WI38 (cell line): ENCODE measurements around the gene DENND4B.

Experiments
- H3K4me3 ChIP-seq: 2 replicates; pipeline ENCODE4 v1.5.1; 2011; ENCODE audit warnings: low read depth, mild to moderate bottlenecking, control low read depth, low read length
- TF ChIP-seq, protein P1 (sequence below): IDR thresholded peaks from 2 replicates; pipeline ENCODE4 v1.5.1; 2012; ENCODE audit warnings: low read depth, mild to moderate bottlenecking, control low read depth, low read length

DENND4B gene

DNA sequence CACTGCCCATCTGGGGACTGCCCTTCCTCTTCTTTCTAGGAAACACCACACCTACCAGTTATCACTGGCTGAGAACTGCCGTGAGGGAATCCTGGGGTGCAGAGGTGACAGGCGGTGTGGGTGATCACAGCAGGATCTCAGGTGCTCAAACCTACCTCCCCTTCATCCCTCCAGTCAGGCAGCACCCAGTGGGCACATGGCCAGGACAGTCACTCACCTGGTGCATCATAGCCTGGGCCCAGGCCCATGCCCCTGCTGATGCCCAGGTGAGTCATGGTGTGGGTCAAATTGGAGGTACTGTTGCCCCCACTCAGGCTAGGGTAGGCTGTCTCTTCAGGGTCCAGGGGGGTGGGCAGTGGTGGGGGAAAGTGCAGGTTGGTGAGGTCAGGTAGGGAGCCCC is 5.3 kb upstream of the DENND4B start:
- TF ChIP-seq, protein P1, sequence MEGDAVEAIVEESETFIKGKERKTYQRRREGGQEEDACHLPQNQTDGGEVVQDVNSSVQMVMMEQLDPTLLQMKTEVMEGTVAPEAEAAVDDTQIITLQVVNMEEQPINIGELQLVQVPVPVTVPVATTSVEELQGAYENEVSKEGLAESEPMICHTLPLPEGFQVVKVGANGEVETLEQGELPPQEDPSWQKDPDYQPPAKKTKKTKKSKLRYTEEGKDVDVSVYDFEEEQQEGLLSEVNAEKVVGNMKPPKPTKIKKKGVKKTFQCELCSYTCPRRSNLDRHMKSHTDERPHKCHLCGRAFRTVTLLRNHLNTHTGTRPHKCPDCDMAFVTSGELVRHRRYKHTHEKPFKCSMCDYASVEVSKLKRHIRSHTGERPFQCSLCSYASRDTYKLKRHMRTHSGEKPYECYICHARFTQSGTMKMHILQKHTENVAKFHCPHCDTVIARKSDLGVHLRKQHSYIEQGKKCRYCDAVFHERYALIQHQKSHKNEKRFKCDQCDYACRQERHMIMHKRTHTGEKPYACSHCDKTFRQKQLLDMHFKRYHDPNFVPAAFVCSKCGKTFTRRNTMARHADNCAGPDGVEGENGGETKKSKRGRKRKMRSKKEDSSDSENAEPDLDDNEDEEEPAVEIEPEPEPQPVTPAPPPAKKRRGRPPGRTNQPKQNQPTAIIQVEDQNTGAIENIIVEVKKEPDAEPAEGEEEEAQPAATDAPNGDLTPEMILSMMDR = no peak

DNA sequence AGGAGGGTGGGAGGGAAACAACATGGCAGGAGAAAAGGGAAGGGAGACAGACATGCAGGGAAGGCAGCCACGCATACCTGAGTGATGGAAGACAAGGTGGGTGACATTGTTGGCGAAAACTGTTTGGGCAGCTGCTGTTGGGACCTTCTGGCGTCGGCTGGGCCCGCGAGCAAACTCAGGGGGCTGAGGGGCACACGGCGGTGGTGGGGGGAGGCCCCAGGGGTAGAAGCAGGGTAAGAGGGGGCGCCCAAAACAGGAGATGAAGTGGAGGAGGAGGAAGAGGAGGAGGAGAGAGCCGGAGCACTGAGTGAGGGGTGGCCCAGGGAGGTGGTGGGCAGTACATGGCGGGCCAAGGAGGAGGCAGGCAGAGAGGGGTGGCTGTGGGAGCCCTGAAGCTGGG is 4.7 kb upstream of the DENND4B start:
- no peak overlapping the region for H3K4me3 ChIP-seq
- TF ChIP-seq, protein P1 = no peak

More for the DNA sequence above, 5.3 kb upstream of the DENND4B start:
- H3K4me3 ChIP-seq = no peak overlapping the region

DNA sequence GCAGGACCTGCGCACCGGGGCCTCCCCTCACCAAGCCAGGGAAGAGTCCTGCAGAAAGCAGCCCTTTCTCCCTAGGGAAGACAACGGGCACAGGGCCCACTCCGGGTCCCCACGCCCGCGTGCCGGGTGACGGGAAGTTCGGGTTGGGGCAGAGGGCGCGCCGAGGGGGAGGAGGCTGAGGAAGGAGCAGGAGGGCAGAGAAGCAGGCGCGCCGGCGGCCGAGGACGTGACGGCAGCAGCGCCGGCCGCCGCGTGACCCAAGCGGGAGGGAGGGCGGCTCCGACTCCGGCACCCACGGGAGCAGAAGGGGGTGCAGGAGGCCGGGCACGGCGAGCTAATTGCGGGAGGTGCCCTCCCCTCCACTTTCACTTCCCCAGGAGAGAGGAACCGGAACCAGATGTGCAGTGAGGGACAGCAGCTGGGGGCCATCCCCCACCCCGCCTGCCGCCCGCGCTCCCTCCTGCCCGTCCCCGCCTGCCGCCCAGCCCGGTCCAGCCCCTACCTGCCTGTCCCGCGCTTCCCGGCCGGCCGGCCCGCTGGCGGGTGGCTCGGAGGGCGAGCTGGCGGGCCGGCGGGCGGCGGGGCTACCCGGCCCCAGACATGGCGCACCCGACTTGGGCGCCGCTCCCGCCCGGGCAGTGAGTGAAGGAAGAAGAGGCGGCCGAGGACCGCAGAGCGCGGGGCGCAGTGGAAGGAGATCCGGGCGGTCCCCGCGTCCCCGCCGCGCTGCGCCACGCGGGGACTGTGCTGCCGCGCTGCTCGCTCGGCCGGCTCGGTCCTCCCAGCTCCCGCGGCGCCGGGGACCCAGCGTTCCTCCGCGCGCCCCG is 510 bp downstream of the DENND4B start:
- peak overlapping the region; percentile 84 for H3K4me3 ChIP-seq
- TF ChIP-seq, protein P1 = no peak

DNA sequence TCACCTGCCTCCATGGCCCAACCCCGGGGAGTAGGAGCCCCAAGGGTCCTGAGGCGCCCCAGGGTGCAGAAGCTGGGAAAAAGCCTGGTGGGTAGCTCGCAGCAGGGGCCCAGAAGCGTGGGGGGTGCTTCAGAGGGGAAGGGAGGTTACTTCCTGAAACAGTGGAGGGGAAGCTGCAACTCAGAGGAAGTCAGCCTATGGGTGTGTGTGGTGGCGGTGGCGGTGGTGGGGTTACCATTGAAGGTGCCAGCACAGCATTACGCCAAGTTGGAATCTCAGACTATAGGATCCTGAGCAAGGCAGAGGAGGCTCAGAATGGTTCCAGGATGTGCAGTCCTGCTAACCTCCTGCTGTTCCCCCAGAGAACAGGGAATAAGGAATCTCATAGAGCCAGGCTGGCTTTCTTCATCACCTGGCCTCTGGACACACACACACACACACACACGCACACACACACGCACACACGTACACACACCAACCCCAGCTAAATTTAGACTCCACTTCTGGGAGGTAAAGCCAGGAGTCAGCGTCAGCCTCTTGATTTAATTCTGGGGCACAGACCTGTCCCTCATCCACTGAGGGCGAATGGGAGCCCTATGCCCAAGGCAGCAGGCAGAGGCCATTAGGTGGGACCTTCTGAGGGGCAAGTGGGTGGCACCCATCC is 1.3 kb downstream of the DENND4B start:
- TF ChIP-seq, protein P1 = no peak

DNA sequence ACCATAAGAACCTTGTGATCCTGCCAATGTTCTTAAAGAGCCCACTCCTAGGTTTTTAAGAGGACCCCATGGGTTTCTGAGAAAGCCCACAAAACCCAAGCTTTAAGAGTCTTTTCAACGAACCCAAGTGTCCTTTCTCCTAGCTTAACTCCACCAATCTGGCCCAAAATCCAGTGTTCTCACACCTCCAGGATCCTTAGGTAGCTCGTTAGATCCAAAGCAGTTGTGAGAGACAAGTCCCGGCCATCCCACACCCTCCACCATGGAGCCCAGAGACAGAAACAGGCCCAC is 1.7 kb downstream of the DENND4B start:
- TF ChIP-seq, protein P1 = no peak
- peak overlapping the region; percentile 84 for H3K4me3 ChIP-seq

More for the DNA sequence above, 1.3 kb downstream of the DENND4B start:
- H3K4me3 ChIP-seq = peak overlapping the region; percentile 84

DNA sequence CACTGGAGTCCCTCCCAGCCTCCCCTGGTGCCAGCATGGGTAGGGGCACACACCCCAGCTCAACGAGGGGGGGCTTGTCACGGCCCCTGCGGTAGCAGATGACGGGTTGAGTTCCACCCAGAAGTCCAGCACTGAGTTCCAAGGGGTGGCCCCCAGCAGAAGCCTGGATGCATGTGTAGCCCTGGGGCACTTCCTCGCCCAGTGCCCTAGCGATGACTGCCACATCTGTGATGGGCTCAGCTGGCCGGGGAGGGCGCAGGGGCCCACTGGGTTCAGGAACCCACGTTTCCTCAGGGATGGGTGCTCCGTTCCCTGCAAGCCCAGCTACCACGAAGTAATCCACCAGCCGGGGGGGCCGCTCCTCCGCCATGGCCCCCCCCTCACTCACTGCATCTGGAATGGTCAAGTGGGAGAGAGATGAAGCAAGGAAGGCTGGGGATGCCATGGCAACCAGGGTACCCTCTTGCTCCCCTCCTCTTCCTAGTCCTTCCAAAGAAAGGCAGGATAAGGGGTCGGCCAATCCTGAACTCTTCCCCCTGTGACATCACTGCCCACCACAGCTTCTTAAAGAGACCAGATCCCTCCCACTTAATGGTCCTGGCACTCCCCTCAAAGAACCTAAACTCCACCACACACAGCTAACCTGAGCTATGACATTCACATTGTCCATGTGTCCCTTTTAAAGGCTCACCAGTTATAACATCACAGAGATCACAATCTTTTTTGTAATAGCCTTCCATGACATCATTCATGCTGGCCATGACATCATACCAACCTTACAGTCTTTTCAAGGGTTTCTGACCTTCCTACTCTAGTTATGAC is 2.3 kb downstream of the DENND4B start:
- no peak overlapping the region for H3K4me3 ChIP-seq
- TF ChIP-seq, protein P1 = no peak
